Naive thymus-derived CD4-positive, alpha-beta T cell (primary cell): ENCODE results near the gene STX16. TPM values are rescaled to one million over a fixed set of nuclear protein-coding genes. Genes with fewer than 3 reads are reported as not detected.
A peak's percentile ranks its signal among the peaks of the same experiment; 100 is the strongest.

ENCODE experiments used
- ATAC-seq: fragments of 150-1000 bp; cut with Tn5 transposase; 2 replicates; pipeline ENCODE4 v1.10.0; 2021; ENCODE audit warnings: mild to moderate bottlenecking, moderate library complexity
- CTCF ChIA-PET: fragments of 350-600 bp; sonication (Branson Sonifier 250); formaldehyde crosslinking; loops from one replicate; lab custom pipeline; 2021; ENCODE audit warnings: antibody characterized with exemption; lab: Charles Lee
- POLR2A ChIA-PET: fragments of 350-600 bp; sonication (Branson Sonifier 250); formaldehyde crosslinking; loops from one replicate; lab custom pipeline; 2021; ENCODE audit warnings: antibody characterized with exemption, inconsistent platforms; lab: Charles Lee
- DNase-seq, 9 donors: peaks; one replicate each; pipeline versions ENCODE4 v3.0.0 to v3.0.0-alpha.2; 2020 to 2022; ENCODE audit warnings: mixed read lengths in 1 of 9
- H3K27ac ChIP-seq: one replicate; pipeline ENCODE4 v1.7.0; 2013; ENCODE audit warnings: mild to moderate bottlenecking, low read depth, low read length, moderate library complexity
- H3K27me3 ChIP-seq, 2 donors: one replicate each; pipeline ENCODE4 v1.7.0; 2013; ENCODE audit warnings: low read length in 2 of 2, mild to moderate bottlenecking in 2 of 2, moderate library complexity in 2 of 2; ENCODE audit not compliant: control insufficient read depth in 2 of 2, insufficient read depth in 2 of 2
- H3K36me3 ChIP-seq, 3 experiments: 1 replicate in 2 of 3; 2 replicates in 1 of 3; pipeline ENCODE4 v1.7.0; 2013; ENCODE audit warnings: low read length in 3 of 3, mild to moderate bottlenecking in 3 of 3, moderate library complexity in 1 of 3; ENCODE audit not compliant: insufficient read depth in 3 of 3, control insufficient read depth in 2 of 3
- H3K4me1 ChIP-seq, 2 donors: one replicate each; pipeline ENCODE4 v1.7.0; 2013; ENCODE audit warnings: low read length in 2 of 2, mild to moderate bottlenecking in 2 of 2, moderate library complexity in 1 of 2; ENCODE audit not compliant: control insufficient read depth in 2 of 2, insufficient read depth in 2 of 2
- H3K4me3 ChIP-seq: 2 replicates; pipeline ENCODE4 v1.7.0; 2013; ENCODE audit warnings: mild to moderate bottlenecking, low read length
- H3K9me3 ChIP-seq, 3 experiments: 1 replicate in 2 of 3; 2 replicates in 1 of 3; pipeline ENCODE4 v1.7.0; 2013; ENCODE audit warnings: low read length in 3 of 3; ENCODE audit not compliant: control insufficient read depth in 2 of 3
- H3K27ac Mint-ChIP-seq, 9 donors: one replicate each; pipeline ENCODE4 v1.8.0; 2020 to 2022; ENCODE audit warnings: mixed read lengths in 9 of 9, mild to moderate bottlenecking in 8 of 9, moderate library complexity in 5 of 9, inconsistent platforms in 2 of 9
- H3K27me3 Mint-ChIP-seq, 5 donors: one replicate each; pipeline ENCODE4 v1.8.0; 2021 to 2022; ENCODE audit warnings: mixed read lengths in 5 of 5, mild to moderate bottlenecking in 1 of 5
- H3K36me3 Mint-ChIP-seq, 5 donors: one replicate each; pipeline ENCODE4 v1.8.0; 2020 to 2022; ENCODE audit warnings: mixed read lengths in 5 of 5, mild to moderate bottlenecking in 3 of 5, inconsistent platforms in 1 of 5
- H3K4me1 Mint-ChIP-seq, 7 donors: one replicate each; pipeline ENCODE4 v1.8.0; 2020 to 2022; ENCODE audit warnings: mixed read lengths in 7 of 7, mild to moderate bottlenecking in 3 of 7, inconsistent platforms in 1 of 7
- H3K4me3 Mint-ChIP-seq, 10 donors: one replicate each; pipeline ENCODE4 v1.8.0; 2020 to 2022; ENCODE audit warnings: mild to moderate bottlenecking in 10 of 10, mixed read lengths in 10 of 10, moderate library complexity in 6 of 10, inconsistent platforms in 2 of 10
- H3K9me3 Mint-ChIP-seq, 11 donors: one replicate each; pipeline ENCODE4 v1.8.0; 2020 to 2022; ENCODE audit warnings: mixed read lengths in 11 of 11, mild to moderate bottlenecking in 4 of 11, inconsistent platforms in 1 of 11, moderate library complexity in 1 of 11
- intact Hi-C, 2 donors: fragments of 100-400 bp; cut with micrococcal nuclease; formaldehyde crosslinking; loops; one replicate each; pipeline ENCODE4 v1.15.1; 2023
- polyA plus RNA-seq, 2 donors: library from polyadenylated mRNA; unstranded; fragments of 300-500 nt; fragmentation: Illumina TruSeq; gene quantifications; one replicate each; pipeline ENCODE4 v1.2.3, GENCODE V29; 2021
- total RNA-seq, 6 experiments: library from RNA in 5 of 6; stranded (reverse) in 5 of 6; gene quantifications; 1 replicate in 5 of 6; 2 replicates in 1 of 6; pipeline ENCODE4 v1.2.3 and lab custom pipeline; 2021 to 2026

STX16 gene
- total and polyA plus RNA-seq, 7 experiments from 2014 or later, result 32.0 to 225 (median 185) TPM

- ChIA-PET POLR2A (no interaction called here), CTCF (no interaction called here)
- peaks cover 4 to 12% of the 10 kb centered on the region in 2 donors for H3K4me1 ChIP-seq
Observed at GRCh38 chr20:58630063-58630462, 21.0 kb upstream of the STX16 start.

GRCh38 chr20:58633161-58634053 lies 17.7 kb upstream of the STX16 start:
- DNase-seq, result no peak
- H3K4me1 Mint-ChIP-seq, result peaks cover 4 to 48% (median 20%) of the 10 kb centered on the region in 7 donors
- Histone ChIP-seq H3K9me3 (no peaks in the 10 kb centered on the region), H3K27me3 (no peaks in the 10 kb centered on the region), H3K36me3 (no peaks in the 10 kb centered on the region), H3K4me3 (no peak overlapping the region), H3K27ac (peak overlapping the region; percentile 67), H3K4me1 (peaks cover 4 to 15% of the 10 kb centered on the region in 2 donors)
- no peaks in the 10 kb centered on the region for H3K36me3 Mint-ChIP-seq
- CTCF ChIA-PET, result interaction anchor here (0.9 kb wide), 1 partner anchor 14 kb away, joined by 3 read pairs; no protein-coding TSS in a partner anchor
- ATAC-seq, result no peak
- intact Hi-C loops, result no loop called here
- H3K9me3 Mint-ChIP-seq, result no peaks in the 10 kb centered on the region
- H3K4me3 Mint-ChIP-seq, result peak overlapping the region in 6 of 10 donors; percentile 71 to 78 (median 72)
- peak overlapping the region in 8 of 9 donors; percentile 48 to 96 (median 88) for H3K27ac Mint-ChIP-seq
- POLR2A ChIA-PET, result interaction anchor here (1.3 kb wide), 1 partner anchor 18 kb away, joined by 11 read pairs; the partner anchor contains the start of gene STX16
- H3K27me3 Mint-ChIP-seq, result no peaks in the 10 kb centered on the region

More at GRCh38 chr20:58630063-58630462, 21.0 kb upstream of the STX16 start:
- peaks cover 0 to 1% (median 0%) of the 10 kb centered on the region in 11 donors for H3K9me3 Mint-ChIP-seq
- no peak overlapping the region for H3K4me3 Mint-ChIP-seq
- no peaks in the 10 kb centered on the region for H3K27me3 ChIP-seq
- H3K4me3 ChIP-seq, result no peak overlapping the region
- ATAC-seq (no peak), DNase-seq (no peak)
- intact Hi-C loops, result no loop called here
- H3K4me1 Mint-ChIP-seq, result peaks cover 11 to 70% (median 17%) of the 10 kb centered on the region in 7 donors
- H3K9me3 ChIP-seq, result no peaks in the 10 kb centered on the region
- H3K27ac Mint-ChIP-seq, result peak overlapping the region in 2 of 9 donors; percentile 7 to 64
- H3K27me3 Mint-ChIP-seq, result no peaks in the 10 kb centered on the region
- H3K36me3 Mint-ChIP-seq, result no peaks in the 10 kb centered on the region
- no peak overlapping the region for H3K27ac ChIP-seq
- H3K36me3 ChIP-seq, result no peaks in the 10 kb centered on the region

- POLR2A ChIA-PET, result interaction anchor here (1.3 kb wide), 1 partner anchor 17 kb away, joined by 11 read pairs; the partner anchor contains the start of gene STX16
- Mint-ChIP-seq H3K4me1 (peaks cover 4 to 44% (median 17%) of the 10 kb centered on the region in 7 donors), H3K36me3 (no peaks in the 10 kb centered on the region), H3K4me3 (peak overlapping the region in 7 of 10 donors; percentile 64 to 78 (median 72)), H3K27me3 (peaks cover 0 to 4% (median 0%) of the 10 kb centered on the region in 5 donors), H3K27ac (peak overlapping the region in 8 of 9 donors; percentile 58 to 96 (median 88)), H3K9me3 (no peaks in the 10 kb centered on the region)
- intact Hi-C loops, result no loop called here
- no peaks in the 10 kb centered on the region for H3K9me3 ChIP-seq
- DNase-seq (no peak), ATAC-seq (no peak)
- no peaks in the 10 kb centered on the region for H3K27me3 ChIP-seq
- H3K27ac ChIP-seq, result peak overlapping the region; percentile 67
- peaks cover 4 to 15% of the 10 kb centered on the region in 2 donors for H3K4me1 ChIP-seq
- no peaks in the 10 kb centered on the region for H3K36me3 ChIP-seq
- CTCF ChIA-PET, result interaction anchor here (0.9 kb wide), 1 partner anchor 13 kb away, joined by 3 read pairs; no protein-coding TSS in a partner anchor
- H3K4me3 ChIP-seq, result no peak overlapping the region
Observed at GRCh38 chr20:58634059-58634458, 17.0 kb upstream of the STX16 start.

- Histone ChIP-seq H3K27ac (peak overlapping the region; percentile 67), H3K36me3 (no peaks in the 10 kb centered on the region), H3K9me3 (no peaks in the 10 kb centered on the region), H3K4me1 (peaks cover 4 to 15% of the 10 kb centered on the region in 2 donors), H3K4me3 (no peak overlapping the region), H3K27me3 (no peaks in the 10 kb centered on the region)
- ChIA-PET POLR2A (interaction anchor here (1.3 kb wide), 1 partner anchor 17 kb away, joined by 11 read pairs; the partner anchor contains the start of gene STX16), CTCF (interaction anchor here (0.5 to 0.9 kb wide), 2 partner anchors 13 to 35 kb away, joined by 3 to 4 read pairs; no protein-coding TSS in a partner anchor)
- Mint-ChIP-seq H3K36me3 (no peaks in the 10 kb centered on the region), H3K27ac (peak overlapping the region in 8 of 9 donors; percentile 58 to 96 (median 88)), H3K4me1 (peaks cover 6 to 38% (median 17%) of the 10 kb centered on the region in 7 donors), H3K27me3 (peaks cover 0 to 10% (median 0%) of the 10 kb centered on the region in 5 donors), H3K4me3 (peak overlapping the region; percentile 16 to 78 (median 72)), H3K9me3 (no peaks in the 10 kb centered on the region)
- DNase-seq, result peak in 8 of 9 donors; percentile 21 to 48 (median 40)
- intact Hi-C loops, result no loop called here
- ATAC-seq, result peak; percentile 70
Observed at GRCh38 chr20:58634521-58635278, 16.4 kb upstream of the STX16 start.

- H3K36me3 Mint-ChIP-seq, result no peaks in the 10 kb centered on the region
- H3K4me3 Mint-ChIP-seq, result peak overlapping the region in 3 of 10 donors; percentile 71 to 78 (median 75)
- peak overlapping the region in 4 of 9 donors; percentile 85 to 96 (median 88) for H3K27ac Mint-ChIP-seq
- H3K27me3 ChIP-seq, result no peaks in the 10 kb centered on the region
- H3K9me3 Mint-ChIP-seq, result no peaks in the 10 kb centered on the region
- CTCF ChIA-PET, result interaction anchor here (0.5 to 0.6 kb wide), 2 partner anchors 34 to 318 kb away, joined by 4 read pairs; no protein-coding TSS in a partner anchor
- H3K4me3 ChIP-seq, result no peak overlapping the region
- H3K4me1 Mint-ChIP-seq, result peaks cover 6 to 34% (median 17%) of the 10 kb centered on the region in 7 donors
- ATAC-seq, result no peak
- DNase-seq, result no peak
- peaks cover 0 to 14% (median 0%) of the 10 kb centered on the region in 5 donors for H3K27me3 Mint-ChIP-seq
- POLR2A ChIA-PET, result interaction anchor here (1.3 kb wide), 1 partner anchor 16 kb away, joined by 11 read pairs; the partner anchor contains the start of gene STX16
- H3K9me3 ChIP-seq, result no peaks in the 10 kb centered on the region
- intact Hi-C loops, result no loop called here
- H3K27ac ChIP-seq, result peak overlapping the region; percentile 67
- H3K4me1 ChIP-seq, result peaks cover 4 to 15% of the 10 kb centered on the region in 2 donors
- H3K36me3 ChIP-seq, result no peaks in the 10 kb centered on the region
Observed at GRCh38 chr20:58635279-58635665, 15.8 kb upstream of the STX16 start.
